Naive thymus-derived CD4-positive, alpha-beta T cell (primary cell): Measurements from ENCODE around the gene CEL. TPM values are rescaled to one million over a fixed set of nuclear protein-coding genes. Genes with fewer than 3 reads are reported as not detected.

ENCODE experiments used
- ATAC-seq: fragments of 150-1000 bp; cut with Tn5 transposase; 2 replicates; pipeline ENCODE4 v1.10.0; 2021; ENCODE audit warnings: mild to moderate bottlenecking, moderate library complexity
- CTCF ChIA-PET: fragments of 350-600 bp; sonication (Branson Sonifier 250); formaldehyde crosslinking; loops from one replicate; lab custom pipeline; 2021; ENCODE audit warnings: antibody characterized with exemption; lab: Charles Lee
- POLR2A ChIA-PET: fragments of 350-600 bp; sonication (Branson Sonifier 250); formaldehyde crosslinking; loops from one replicate; lab custom pipeline; 2021; ENCODE audit warnings: antibody characterized with exemption, inconsistent platforms; lab: Charles Lee
- DNase-seq, 9 donors: peaks; one replicate each; pipeline versions ENCODE4 v3.0.0 to v3.0.0-alpha.2; 2020 to 2022; ENCODE audit warnings: mixed read lengths in 1 of 9
- H3K27ac ChIP-seq: one replicate; pipeline ENCODE4 v1.7.0; 2013; ENCODE audit warnings: mild to moderate bottlenecking, low read depth, low read length, moderate library complexity
- H3K27me3 ChIP-seq, 2 donors: one replicate each; pipeline ENCODE4 v1.7.0; 2013; ENCODE audit warnings: low read length in 2 of 2, mild to moderate bottlenecking in 2 of 2, moderate library complexity in 2 of 2; ENCODE audit not compliant: control insufficient read depth in 2 of 2, insufficient read depth in 2 of 2
- H3K36me3 ChIP-seq, 3 experiments: 1 replicate in 2 of 3; 2 replicates in 1 of 3; pipeline ENCODE4 v1.7.0; 2013; ENCODE audit warnings: low read length in 3 of 3, mild to moderate bottlenecking in 3 of 3, moderate library complexity in 1 of 3; ENCODE audit not compliant: insufficient read depth in 3 of 3, control insufficient read depth in 2 of 3
- H3K4me1 ChIP-seq, 2 donors: one replicate each; pipeline ENCODE4 v1.7.0; 2013; ENCODE audit warnings: low read length in 2 of 2, mild to moderate bottlenecking in 2 of 2, moderate library complexity in 1 of 2; ENCODE audit not compliant: control insufficient read depth in 2 of 2, insufficient read depth in 2 of 2
- H3K4me3 ChIP-seq: 2 replicates; pipeline ENCODE4 v1.7.0; 2013; ENCODE audit warnings: mild to moderate bottlenecking, low read length
- H3K9me3 ChIP-seq, 3 experiments: 1 replicate in 2 of 3; 2 replicates in 1 of 3; pipeline ENCODE4 v1.7.0; 2013; ENCODE audit warnings: low read length in 3 of 3; ENCODE audit not compliant: control insufficient read depth in 2 of 3
- H3K27ac Mint-ChIP-seq, 9 donors: one replicate each; pipeline ENCODE4 v1.8.0; 2020 to 2022; ENCODE audit warnings: mixed read lengths in 9 of 9, mild to moderate bottlenecking in 8 of 9, moderate library complexity in 5 of 9, inconsistent platforms in 2 of 9
- H3K27me3 Mint-ChIP-seq, 5 donors: one replicate each; pipeline ENCODE4 v1.8.0; 2021 to 2022; ENCODE audit warnings: mixed read lengths in 5 of 5, mild to moderate bottlenecking in 1 of 5
- H3K36me3 Mint-ChIP-seq, 5 donors: one replicate each; pipeline ENCODE4 v1.8.0; 2020 to 2022; ENCODE audit warnings: mixed read lengths in 5 of 5, mild to moderate bottlenecking in 3 of 5, inconsistent platforms in 1 of 5
- H3K4me1 Mint-ChIP-seq, 7 donors: one replicate each; pipeline ENCODE4 v1.8.0; 2020 to 2022; ENCODE audit warnings: mixed read lengths in 7 of 7, mild to moderate bottlenecking in 3 of 7, inconsistent platforms in 1 of 7
- H3K4me3 Mint-ChIP-seq, 10 donors: one replicate each; pipeline ENCODE4 v1.8.0; 2020 to 2022; ENCODE audit warnings: mild to moderate bottlenecking in 10 of 10, mixed read lengths in 10 of 10, moderate library complexity in 6 of 10, inconsistent platforms in 2 of 10
- H3K9me3 Mint-ChIP-seq, 11 donors: one replicate each; pipeline ENCODE4 v1.8.0; 2020 to 2022; ENCODE audit warnings: mixed read lengths in 11 of 11, mild to moderate bottlenecking in 4 of 11, inconsistent platforms in 1 of 11, moderate library complexity in 1 of 11
- intact Hi-C, 2 donors: fragments of 100-400 bp; cut with micrococcal nuclease; formaldehyde crosslinking; loops; one replicate each; pipeline ENCODE4 v1.15.1; 2023
- polyA plus RNA-seq, 2 donors: library from polyadenylated mRNA; unstranded; fragments of 300-500 nt; fragmentation: Illumina TruSeq; gene quantifications; one replicate each; pipeline ENCODE4 v1.2.3, GENCODE V29; 2021
- total RNA-seq, 6 experiments: library from RNA in 5 of 6; stranded (reverse) in 5 of 6; gene quantifications; 1 replicate in 5 of 6; 2 replicates in 1 of 6; pipeline ENCODE4 v1.2.3 and lab custom pipeline; 2021 to 2026

The CEL gene
- total and polyA plus RNA-seq, 7 experiments from 2014 or later = 0.32 to 2.3 (median 2.2) TPM; not detected in 2

DNA sequence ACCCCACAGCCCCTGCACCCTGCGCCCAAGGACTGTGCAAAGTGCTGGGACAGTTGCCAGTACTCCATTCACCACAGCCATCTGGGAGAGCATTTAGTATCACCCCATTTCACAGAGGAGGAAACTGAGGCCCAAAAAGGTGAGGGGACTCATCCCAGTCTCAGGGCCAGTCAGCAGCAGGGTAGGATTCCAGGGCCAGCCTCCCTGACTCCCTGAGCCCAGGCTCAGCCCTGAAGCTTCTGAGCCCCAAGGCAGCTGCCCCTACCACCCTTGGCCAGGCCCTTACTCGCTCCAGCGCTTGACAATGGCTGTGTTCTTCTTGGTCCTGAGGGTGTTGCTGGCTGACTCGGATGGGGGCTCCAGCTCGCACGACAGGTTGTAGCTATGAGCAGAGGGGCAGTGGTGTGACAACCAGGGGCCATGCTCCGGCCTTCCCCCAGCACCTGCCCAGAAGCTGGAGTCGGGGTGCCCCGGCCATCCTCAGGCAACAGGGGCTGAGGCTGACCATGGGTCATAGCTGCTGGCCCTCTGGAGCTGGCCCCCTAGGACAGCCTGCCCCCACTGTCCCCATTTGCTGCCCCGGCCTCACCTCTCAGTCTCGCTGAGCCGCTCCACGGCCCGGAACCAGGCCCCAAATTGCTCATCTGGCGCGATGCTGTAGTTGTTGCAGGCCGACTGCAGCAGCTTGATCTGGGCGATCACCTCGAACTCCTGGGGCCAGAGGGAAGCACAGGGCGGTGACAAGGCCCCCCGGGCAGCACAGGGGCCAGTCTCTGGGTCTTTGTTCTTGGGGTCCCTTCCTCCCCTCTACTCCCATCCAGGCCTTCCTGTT, 40.6 kb downstream of the CEL start:
- Mint-ChIP-seq H3K4me1 (peaks cover 0 to 4% (median 0%) of the 10 kb centered on the region in 7 donors), H3K9me3 (peaks cover 0 to 2% (median 0%) of the 10 kb centered on the region in 11 donors), H3K27me3 (no peaks in the 10 kb centered on the region), H3K4me3 (no peak overlapping the region), H3K27ac (peak overlapping the region in 1 of 9 donors; percentile 64), H3K36me3 (peaks cover 13 to 48% (median 30%) of the 10 kb centered on the region in 5 donors)
- H3K9me3 ChIP-seq = no peaks in the 10 kb centered on the region
- no peaks in the 10 kb centered on the region for H3K4me1 ChIP-seq
- ATAC-seq (no peak), DNase-seq (no peak)
- intact Hi-C loops = loop anchor here (1.0 to 2.0 kb wide), 3 partner anchors 18 to 234 kb away; partner anchors contain the start of genes RALGDS (in 1 of the 2) and SURF6 (in 1 of the 2)
- peaks cover 40 to 93% (median 50%) of the 10 kb centered on the region in 3 experiments for H3K36me3 ChIP-seq
- CTCF ChIA-PET = interaction anchor here (0.6 to 10.6 kb wide), 10 partner anchors 13 to 441 kb away, joined by 3 to 161 read pairs (median 3); no protein-coding TSS in a partner anchor
- H3K27ac ChIP-seq = no peak overlapping the region
- H3K27me3 ChIP-seq = no peaks in the 10 kb centered on the region
- POLR2A ChIA-PET = interaction anchor here (1.6 to 2.4 kb wide), 3 partner anchors 42 to 72 kb away, joined by 4 to 13 read pairs (median 5); partner anchors contain the start of gene GTF3C5
- H3K4me3 ChIP-seq = no peak overlapping the region

DNA sequence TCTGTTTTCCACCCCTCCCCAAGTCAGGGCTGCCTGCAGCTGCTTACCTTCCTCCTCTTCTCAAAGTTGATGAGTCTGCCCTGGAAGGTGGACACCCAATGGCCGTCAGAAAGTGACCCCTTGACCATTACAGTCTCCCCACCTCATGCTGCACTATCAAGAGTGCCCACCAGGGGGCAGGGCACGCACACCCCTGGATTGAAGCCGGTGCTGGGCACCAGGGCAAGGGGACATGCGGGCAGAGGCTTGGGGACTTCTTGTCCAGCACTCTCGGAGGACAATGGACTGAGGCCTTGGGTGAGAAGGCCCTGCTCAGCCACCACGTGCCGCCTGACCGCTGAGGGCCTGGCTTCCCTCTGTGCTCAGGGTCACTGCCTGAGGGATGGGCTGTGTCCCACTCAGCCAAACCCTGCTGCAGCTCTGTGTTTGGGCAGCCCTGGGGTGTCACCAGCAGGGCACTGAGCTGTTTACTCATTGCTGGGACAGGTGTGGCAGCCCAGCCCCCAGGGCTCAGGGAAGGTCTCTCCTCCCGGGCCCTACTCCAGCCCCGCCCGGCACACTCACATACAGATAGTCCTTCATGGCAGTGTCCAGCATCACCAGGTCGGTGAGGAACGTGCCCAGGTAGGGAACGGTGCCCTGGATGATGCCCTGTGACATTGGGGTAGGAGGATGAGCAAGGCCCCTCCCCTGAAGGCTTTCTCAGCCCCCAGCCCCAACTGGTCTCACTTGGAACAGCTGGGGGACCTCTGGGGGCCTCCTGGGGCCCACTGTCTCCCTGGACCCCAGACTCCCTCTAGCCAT, 41.6 kb downstream of the CEL start:
- DNase-seq = peak in 8 of 9 donors; percentile 30 to 70 (median 53)
- Mint-ChIP-seq H3K27me3 (no peaks in the 10 kb centered on the region), H3K27ac (peak overlapping the region in 6 of 9 donors; percentile 25 to 82 (median 60)), H3K9me3 (no peaks in the 10 kb centered on the region), H3K4me3 (peak overlapping the region in 1 of 10 donors; percentile 45), H3K4me1 (peaks cover 0 to 4% (median 0%) of the 10 kb centered on the region in 7 donors), H3K36me3 (peaks cover 13 to 43% (median 20%) of the 10 kb centered on the region in 5 donors)
- peak; percentile 84 for ATAC-seq
- intact Hi-C loops = loop anchor here (1.0 to 2.0 kb wide), 3 partner anchors 17 to 233 kb away; partner anchors contain the start of genes RALGDS (in 1 of the 2) and SURF6 (in 1 of the 2)
- ChIA-PET CTCF (interaction anchor here (0.6 to 10.6 kb wide), 6 partner anchors 28 to 71 kb away, joined by 3 to 161 read pairs (median 4); no protein-coding TSS in a partner anchor), POLR2A (interaction anchor here (0.5 to 2.4 kb wide), 5 partner anchors 15 to 46 kb away, joined by 3 to 13 read pairs (median 4); no protein-coding TSS in a partner anchor)
- H3K9me3 ChIP-seq = no peaks in the 10 kb centered on the region
- no peak overlapping the region for H3K4me3 ChIP-seq
- H3K27me3 ChIP-seq = no peaks in the 10 kb centered on the region
- no peak overlapping the region for H3K27ac ChIP-seq
- H3K4me1 ChIP-seq = no peaks in the 10 kb centered on the region
- H3K36me3 ChIP-seq = peaks cover 30 to 93% (median 46%) of the 10 kb centered on the region in 3 experiments

DNA sequence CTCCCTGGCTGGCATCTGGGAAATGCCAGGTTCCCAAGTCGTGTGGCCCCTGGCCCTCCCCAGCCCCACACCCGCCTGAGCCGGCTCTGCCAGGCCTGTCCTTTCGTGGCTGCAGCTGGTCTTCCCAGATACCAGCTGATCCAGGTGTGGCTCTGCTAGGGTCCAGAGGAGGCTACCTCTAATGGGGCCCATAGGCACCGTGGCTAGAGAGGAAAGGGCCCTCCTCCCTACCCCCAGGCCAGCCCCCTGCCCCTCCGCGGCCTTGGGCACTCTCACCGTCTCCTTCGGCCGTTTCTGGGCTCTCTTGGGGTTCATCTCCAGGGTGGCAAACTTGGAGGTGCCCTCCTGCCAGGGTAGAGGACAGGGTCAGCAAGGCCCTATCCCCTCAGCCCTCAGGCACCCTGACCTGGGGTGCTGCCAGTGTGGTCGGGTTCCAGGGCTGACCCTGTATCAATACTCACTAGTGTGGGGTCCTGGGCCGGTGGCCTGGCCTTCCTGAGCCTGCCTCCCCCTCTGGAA, 42.3 kb downstream of the CEL start:
- Mint-ChIP-seq H3K4me1 (peaks cover 0 to 4% (median 0%) of the 10 kb centered on the region in 7 donors), H3K4me3 (no peak overlapping the region), H3K36me3 (peaks cover 13 to 37% (median 18%) of the 10 kb centered on the region in 5 donors), H3K27me3 (no peaks in the 10 kb centered on the region), H3K27ac (peak overlapping the region in 1 of 9 donors; percentile 20), H3K9me3 (no peaks in the 10 kb centered on the region)
- Histone ChIP-seq H3K27ac (no peak overlapping the region), H3K4me3 (no peak overlapping the region), H3K36me3 (peaks cover 23 to 93% (median 41%) of the 10 kb centered on the region in 3 experiments), H3K4me1 (no peaks in the 10 kb centered on the region), H3K9me3 (no peaks in the 10 kb centered on the region), H3K27me3 (no peaks in the 10 kb centered on the region)
- no peak for DNase-seq
- ATAC-seq = no peak
- CTCF ChIA-PET = interaction anchor here (0.7 to 10.6 kb wide), 4 partner anchors 27 to 70 kb away, joined by 3 to 161 read pairs (median 4); no protein-coding TSS in a partner anchor
- intact Hi-C loops = loop anchor here (1.0 to 2.0 kb wide), 3 partner anchors 17 to 233 kb away; partner anchors contain the start of genes RALGDS (in 1 of the 2) and SURF6 (in 1 of the 2)
- POLR2A ChIA-PET = interaction anchor here (1.1 to 1.5 kb wide), 3 partner anchors 14 to 42 kb away, joined by 4 to 6 read pairs (median 4); no protein-coding TSS in a partner anchor

DNA sequence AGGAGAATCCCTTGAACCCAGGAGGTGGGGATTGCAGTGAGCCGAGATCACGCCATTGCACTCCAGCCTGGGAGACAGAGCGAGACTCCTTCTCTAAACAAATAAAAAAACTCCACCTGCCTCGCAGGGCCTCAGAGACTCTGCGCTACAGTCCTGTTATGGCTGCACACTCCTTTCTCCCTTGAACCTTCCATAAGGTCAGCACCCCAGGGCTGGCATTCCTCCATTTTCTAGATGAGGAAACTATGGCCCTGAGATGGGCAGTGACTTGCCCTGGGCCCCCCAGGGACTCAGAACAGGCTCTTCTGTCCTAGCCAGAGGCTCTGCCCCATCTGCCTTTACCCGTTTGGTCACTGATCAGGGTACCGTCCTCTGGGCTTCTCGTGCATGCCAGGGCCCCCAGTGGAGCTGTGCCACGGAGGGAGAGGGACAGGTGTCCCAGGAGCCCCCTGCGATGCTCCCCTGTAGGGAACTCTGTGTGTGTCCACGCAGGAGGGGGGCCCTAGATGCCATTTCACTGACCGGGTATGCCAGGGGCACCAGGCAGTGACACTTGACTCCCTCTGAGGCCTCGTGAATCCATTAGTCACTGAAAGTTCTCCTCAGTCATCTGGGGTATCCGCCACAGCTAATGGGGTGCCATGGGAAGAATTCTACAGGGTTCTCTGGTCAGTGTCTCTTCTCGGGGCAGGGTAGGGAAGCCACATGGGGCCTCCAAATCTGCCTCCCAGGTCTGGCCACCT, 43.1 kb downstream of the CEL start:
- H3K27me3 ChIP-seq = no peaks in the 10 kb centered on the region
- no peaks in the 10 kb centered on the region for H3K9me3 ChIP-seq
- Mint-ChIP-seq H3K27me3 (no peaks in the 10 kb centered on the region), H3K36me3 (peaks cover 8 to 32% (median 13%) of the 10 kb centered on the region in 5 donors), H3K9me3 (no peaks in the 10 kb centered on the region), H3K4me1 (peaks cover 0 to 4% (median 0%) of the 10 kb centered on the region in 7 donors), H3K27ac (peak overlapping the region in 1 of 9 donors; percentile 25), H3K4me3 (no peak overlapping the region)
- H3K4me1 ChIP-seq = no peaks in the 10 kb centered on the region
- ChIA-PET POLR2A (interaction anchor here (0.9 kb wide), 1 partner anchor 40 kb away, joined by 3 read pairs; no protein-coding TSS in a partner anchor), CTCF (interaction anchor here (1.5 to 10.6 kb wide), 2 partner anchors 14 to 43 kb away, joined by 3 to 161 read pairs; no protein-coding TSS in a partner anchor)
- DNase-seq = no peak
- no peak overlapping the region for H3K27ac ChIP-seq
- no peak for ATAC-seq
- no peak overlapping the region for H3K4me3 ChIP-seq
- intact Hi-C loops = no loop called here
- H3K36me3 ChIP-seq = peaks cover 21 to 94% (median 36%) of the 10 kb centered on the region in 3 experiments

DNA sequence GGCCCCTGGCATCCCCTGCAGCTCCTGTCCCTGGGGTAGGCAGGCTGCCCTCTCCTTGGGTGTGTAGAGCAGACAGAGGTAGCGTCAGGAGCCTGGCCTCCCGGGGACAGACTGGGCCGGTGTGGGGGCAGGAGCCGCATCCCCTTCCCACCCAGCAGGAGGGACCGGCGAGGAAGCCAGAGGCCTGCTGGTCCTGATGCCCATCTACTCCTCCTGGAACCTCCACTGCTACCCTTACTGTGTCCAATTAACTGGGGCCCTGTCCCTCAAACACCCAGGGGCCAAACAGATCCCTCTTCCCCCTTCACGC, 43.6 kb downstream of the CEL start:
- POLR2A ChIA-PET = interaction anchor here (0.9 kb wide), 1 partner anchor 39 kb away, joined by 3 read pairs; no protein-coding TSS in a partner anchor

More for the DNA sequence above, 43.6 kb downstream of the CEL start:
- Histone ChIP-seq H3K27me3 (no peaks in the 10 kb centered on the region), H3K4me1 (no peaks in the 10 kb centered on the region), H3K4me3 (no peak overlapping the region), H3K27ac (no peak overlapping the region), H3K9me3 (no peaks in the 10 kb centered on the region), H3K36me3 (peaks cover 21 to 94% (median 31%) of the 10 kb centered on the region in 3 experiments)
- Mint-ChIP-seq H3K36me3 (peaks cover 8 to 31% (median 13%) of the 10 kb centered on the region in 5 donors), H3K4me3 (no peak overlapping the region), H3K27ac (no peak overlapping the region), H3K9me3 (no peaks in the 10 kb centered on the region), H3K4me1 (peaks cover 0 to 8% (median 0%) of the 10 kb centered on the region in 7 donors), H3K27me3 (no peaks in the 10 kb centered on the region)
- CTCF ChIA-PET = interaction anchor here (1.5 to 10.6 kb wide), 2 partner anchors 14 to 42 kb away, joined by 3 to 161 read pairs; no protein-coding TSS in a partner anchor
- intact Hi-C loops = no loop called here
- DNase-seq (no peak), ATAC-seq (no peak)
